ENCODE data around the gene IFITM10.
A peak's percentile ranks its signal among the peaks of the same experiment; 100 is the strongest.

Gene IFITM10

DNA sequence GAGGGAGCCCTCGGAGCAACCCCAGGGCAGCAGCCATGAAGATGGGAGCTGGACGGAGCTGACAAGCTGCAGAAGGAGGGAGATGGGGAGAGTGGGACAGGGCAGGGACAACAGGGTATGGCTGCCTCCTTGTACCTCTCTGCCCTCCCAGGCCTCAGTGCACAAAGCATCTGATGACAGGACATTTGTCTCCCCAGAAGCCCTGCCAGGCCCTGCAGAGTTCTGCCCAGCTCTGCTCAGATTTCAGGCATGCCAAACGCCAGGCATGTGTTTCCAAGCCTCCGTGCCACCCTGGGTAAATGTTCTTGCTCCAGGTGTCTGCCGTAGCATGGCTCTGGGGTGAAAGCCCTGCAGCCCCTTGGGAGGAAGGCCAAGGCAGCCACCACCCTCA, 1.1 kb upstream of the IFITM10 start:
- no peak for DNase-seq (ENCODE audit: low spot score)

DNA sequence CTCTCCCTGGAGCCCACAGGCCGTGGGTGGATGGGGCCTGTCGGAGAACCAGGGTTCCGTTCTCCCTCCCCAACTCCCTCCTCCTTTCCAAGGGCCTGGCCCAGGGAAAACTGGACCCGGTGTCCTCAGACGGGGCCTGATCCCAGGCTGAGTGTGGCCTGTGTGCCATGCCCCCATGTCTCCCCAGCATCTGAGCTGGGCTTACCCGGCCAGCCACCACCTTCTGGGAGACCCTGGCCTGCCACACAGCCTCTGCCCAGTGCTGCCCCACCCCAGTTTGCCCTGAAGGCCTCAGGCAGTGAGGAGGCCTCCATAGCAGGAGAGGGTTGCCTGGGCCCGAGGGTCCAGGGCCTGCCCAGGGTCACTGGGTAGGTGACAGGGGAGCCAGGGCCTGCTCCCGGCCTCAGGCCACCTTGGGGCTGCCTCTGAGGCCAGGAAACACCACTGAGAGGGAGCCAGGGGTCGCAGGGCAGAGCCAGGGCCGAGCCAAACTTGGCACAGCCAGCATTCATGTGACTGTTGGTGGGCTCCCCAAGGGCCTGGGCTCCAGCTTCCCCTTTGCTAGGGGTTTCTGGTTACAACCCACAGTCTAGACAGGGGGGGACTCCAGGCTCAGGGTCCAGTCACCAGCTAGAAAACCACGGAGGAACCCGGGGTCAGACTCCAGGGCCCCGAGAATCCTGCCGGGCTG, 590 bp upstream of the IFITM10 start:
- no peak for DNase-seq (ENCODE audit: low spot score)

DNA sequence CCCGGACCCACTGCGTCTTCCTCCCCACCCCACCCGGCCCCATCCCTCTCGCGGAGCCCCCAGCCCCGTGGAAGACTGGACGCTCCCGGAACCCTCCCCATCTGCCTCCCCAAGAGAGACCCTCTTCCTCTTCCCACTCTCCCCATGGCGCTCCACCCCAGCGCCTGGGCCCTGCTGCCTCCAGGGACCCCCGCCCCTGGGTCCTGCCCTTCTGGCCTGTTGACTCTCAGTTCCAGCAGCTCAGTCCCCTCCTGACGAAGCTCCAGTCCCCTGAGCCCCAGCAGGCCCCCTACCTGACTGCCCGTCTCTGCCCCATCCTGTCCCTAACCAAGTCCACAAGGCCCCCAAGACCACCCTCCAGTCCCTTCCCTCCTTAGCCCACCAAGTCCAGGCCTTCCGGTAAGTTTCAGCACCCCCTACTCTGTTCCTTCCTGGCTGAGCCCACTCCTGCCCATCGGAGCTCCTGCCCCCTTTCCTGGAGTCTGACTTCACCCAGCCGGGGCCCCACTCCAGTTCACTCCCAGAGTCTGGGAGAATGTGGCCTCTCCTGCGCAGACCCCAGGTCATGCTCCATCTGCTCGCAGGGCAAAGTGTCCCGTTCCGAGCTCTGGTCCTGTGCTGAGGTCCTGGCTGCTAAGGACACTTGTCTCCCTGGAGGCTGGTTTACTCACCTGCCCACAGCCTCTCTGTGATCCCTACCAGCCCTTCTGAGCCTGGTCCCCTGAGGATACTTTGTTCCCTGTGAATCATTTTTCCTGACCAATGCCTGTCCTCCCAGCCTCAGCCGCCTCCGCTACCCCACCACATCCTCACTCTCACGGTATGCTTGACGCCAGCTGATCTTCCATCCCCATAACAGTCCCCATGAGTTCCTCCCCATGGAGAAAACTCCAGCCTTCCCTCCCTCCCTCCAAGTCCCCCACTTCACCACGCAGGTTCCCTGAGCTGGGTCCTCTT, 722 bp downstream of the IFITM10 start:
- DNase-seq (ENCODE audit: low spot score): no peak

DNA sequence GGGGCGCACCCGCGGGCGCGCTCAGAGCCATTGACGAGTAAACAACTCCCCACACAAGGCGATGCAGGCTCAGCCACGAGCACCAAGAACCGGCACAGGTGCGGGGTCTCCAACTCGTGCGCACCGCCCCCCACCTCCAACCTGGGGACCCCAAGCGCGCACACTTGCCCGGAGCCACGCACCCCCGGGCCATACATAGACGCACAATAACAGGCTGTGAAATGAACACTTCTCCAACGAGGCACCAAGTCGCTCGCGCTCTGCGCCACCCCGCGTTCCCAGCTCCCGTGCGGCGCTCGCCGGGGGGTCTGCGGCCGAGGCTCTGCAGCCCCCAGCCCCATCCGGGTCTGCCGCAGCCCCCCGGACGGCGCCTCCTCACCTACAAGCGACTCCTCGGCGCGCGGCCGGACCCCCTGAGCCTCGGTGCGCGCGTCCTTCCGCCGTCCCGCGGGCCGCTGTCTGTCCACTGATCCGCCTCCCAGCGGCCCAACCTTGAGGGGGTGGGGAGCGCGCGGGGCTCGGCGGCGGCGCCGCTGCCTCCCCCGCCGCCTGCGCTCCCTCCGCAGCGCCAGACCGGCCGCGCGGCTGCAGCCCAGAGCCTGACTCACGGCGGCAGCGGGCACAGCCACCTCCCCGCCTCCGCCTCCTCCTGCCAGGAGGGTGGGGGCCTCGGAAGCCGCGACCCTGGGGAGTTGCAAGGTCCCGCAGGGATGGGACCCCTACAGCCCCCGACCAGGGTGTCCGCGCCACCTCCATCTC, 1.6 kb downstream of the IFITM10 start:
- DNase-seq (ENCODE audit: low spot score): no peak

DNA sequence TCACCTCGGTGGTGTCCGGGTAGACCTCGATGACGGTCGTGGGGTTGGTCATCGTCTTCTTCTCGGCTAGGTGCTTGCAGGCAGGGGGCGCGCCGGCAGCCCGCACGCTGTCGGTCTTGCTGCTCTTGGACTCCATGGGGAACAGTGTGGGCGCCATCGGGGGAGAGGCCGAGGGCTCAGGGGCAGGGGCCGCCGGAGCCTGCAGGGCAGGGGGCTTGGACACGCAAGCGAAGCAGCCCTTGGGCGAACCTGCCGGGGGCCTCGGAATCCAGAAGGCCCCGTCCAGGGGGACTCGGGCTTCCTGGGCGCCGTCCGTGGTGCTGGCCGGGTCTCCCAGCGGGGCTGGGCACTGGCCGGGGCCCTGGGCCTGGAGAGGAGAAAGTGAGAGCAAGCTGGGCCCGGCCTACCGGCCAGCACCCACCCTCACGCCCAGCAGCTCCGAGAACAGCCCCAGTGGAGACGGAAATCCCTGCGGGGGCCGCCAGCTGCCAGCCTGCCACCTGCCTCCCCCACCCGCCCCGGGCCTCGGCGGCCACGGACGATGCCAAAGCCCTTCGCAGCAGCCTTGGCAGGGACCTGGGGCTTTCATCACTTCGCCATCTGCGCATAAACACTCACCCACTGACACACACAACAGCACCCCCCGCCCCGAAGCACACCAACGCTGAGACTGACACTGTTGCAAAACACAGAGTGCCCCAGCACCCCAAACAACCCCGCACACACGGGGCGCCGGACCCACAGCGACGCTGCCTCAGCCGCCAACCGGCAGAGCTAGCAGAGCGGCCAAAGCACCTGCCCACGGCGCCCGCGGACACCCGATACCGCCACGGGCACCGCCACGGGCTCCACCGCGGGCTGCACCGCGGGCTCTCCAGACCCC, 2.4 kb downstream of the IFITM10 start:
- DNase-seq (ENCODE audit: low spot score): no peak

DNA sequence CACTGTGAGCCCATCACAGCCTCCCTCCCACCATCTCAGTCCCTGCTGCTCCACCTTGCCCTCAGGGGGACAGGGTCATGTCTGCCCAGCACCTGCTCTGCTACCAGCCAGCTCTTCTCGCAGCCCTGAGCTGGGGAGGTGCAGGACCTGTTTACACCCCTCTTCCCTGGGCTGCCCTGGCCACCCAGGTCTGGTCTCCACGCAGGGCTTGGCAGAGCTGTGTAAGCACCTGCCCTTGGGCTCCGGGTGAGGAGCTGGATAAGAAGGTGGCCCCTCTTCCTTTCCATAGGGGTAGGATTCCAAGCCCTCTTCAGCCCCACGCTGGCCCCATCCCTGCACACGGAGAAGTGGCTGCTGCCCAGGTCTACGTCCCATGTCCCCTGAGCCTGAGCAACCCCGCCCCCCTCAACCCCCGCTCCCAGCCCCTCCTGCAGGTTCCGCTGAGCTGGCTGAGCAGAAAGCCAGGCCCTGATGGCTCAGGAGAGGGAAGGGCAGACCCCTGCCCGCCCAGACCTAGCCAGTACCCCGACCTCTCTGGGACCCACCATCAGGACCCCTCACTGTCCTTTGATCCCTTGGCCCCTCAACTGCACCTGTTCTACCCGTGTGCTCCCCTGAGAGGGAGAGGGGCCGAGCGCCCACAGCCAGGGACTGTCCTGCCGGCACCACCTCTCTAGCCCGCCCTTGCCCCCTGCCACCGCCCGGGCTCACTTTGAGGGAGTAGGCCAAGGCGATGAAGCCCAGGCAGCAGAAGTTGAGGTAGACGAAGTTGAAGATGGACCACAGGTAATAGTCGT, 3.2 kb downstream of the IFITM10 start:
- no peak for DNase-seq (ENCODE audit: low spot score)

DNA sequence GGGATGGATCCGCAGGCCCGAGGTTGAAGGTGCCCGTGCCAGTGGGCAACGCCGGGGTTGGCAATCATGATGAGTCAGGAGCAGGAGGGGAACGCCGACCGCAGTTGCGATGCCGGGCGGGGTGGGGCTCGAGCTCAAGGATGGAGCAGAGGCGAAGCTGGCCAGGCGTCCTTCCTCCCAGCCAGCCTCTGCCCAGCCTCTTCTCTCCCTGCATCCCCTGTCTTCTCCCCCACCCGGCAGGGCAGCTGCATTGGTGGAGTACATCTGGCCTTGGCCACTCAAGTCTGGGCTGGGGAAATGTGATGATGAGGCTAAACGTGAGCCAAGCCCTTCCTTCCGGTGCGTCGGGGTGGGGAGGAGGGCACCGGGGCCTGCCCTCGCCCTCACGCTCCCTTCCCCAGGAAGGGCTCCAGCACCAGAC, 3.9 kb downstream of the IFITM10 start:
- DNase-seq (ENCODE audit: low spot score): no peak

DNA sequence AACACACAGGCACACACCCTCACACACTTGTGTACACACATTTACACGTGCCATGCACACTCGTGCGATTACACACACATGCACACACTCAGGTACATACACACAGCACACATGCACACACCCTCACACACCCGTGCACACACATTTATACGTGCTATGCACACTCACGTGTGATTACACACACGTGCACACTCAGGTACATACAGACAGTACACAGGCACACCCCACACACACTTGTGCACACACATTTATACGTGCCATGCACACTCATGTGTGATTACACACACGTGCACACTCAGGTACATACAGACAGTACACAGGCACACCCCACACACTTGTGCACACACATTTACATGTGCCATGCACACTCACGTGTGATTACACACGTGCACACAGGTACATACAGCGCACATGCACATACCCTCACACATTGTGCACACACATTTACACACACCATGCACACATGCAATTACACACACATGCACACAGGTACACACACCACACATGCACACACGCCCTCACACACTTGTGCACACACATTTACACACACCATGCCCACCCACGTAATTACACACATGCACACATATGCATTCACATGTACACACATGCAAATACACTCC, 4.6 kb downstream of the IFITM10 start:
- DNase-seq (ENCODE audit: low spot score): no peak

DNA sequence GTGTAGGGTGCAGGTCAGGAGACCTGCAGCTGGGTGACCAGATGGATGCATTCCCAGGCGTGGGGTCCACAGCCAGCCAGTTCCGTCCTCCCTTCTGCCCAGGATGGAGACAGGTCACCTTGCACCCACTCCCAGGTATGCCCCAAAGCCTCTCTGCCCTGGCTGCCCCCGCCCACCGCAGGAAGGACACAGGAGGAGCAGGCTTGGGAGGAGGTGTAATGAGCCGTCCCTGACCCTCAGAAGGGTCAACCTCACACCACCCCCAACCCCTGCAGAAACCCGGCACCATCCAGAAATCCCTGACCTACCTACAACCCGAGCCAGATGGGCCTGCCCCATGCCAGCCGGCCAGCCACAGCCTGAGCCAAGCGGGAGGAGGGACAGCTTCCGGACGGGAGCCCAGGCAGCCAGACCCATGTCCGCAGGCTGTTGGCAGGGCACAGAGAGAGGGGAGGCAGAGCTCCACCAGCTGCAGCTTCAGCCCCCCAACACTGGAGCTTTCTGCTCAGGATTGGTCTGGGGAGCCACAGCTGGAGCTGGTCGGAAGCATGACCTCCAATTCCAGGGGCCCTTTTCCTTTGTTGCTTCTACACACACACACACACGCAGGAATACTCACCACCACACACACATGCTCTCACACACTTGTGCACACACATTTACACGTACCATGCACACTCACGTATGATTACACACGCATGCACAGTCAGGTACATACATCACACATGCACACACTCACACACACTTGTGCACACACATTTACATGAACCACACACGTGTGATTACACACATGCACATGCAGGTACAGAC, 5.3 kb downstream of the IFITM10 start:
- no peak for DNase-seq (ENCODE audit: low spot score)

DNA sequence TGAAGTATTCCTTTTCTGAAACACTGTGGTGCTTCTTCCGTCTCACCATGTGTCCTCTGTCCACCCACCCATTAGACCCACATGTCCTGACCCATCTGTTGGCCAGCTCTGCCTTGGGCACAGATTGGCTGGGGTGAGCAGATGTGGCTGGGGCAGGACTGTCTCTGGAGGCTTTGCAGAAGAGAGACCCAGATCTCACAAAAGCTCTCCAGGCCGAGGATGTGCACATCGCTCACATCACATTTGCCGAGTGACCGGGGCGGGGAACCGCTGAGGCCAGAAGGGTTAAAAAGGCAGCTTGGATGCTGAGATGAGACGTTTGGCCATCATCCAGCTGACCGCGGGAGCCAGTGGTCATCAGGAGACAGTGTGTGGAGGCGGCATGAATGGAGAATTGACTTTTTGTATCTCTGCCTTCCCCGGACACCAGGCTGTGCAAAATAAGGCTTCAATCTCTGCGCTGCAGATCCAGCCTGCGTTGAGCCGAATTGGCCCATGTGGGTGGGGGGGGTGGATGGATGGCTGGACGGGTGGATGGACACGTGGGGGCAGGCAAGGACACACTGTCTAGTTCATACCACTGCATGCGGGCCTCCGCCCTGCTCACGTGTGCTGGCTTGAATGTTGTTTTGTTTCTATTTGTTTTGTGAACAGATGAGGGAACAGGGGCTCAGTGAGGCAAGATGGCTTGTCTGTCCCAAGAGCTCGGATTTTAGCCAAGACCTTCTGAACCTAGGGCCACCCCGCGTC, 6.1 kb downstream of the IFITM10 start:
- peak; percentile 74 for DNase-seq (ENCODE audit: low spot score)

DNA sequence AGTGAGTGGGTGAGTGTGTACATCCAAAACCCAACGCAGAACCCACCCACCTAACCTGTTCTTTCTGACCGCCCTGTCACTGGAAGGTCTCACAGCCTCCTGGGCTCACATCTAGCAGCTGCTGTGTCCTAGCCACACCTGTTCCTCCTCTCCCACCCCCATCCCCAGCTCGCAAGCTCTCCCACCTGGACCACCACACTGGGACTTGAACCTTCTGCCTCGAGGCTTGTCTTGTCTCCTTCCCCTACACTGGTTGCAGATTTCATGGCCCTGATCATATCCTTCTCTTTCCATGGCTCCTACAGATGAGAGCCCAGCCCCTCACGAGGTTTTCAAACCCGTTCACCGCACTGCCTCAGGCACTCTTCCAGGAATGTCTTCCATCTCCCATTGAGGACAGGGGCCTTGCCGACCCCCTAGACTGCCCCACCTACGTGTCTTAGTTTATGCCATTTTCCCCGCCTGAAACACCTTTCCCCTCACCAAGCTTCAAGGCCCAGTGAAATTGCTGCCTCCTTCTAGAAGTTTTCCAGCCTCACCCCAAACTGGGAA, 6.7 kb downstream of the IFITM10 start:
- DNase-seq (ENCODE audit: low spot score): no peak

DNA sequence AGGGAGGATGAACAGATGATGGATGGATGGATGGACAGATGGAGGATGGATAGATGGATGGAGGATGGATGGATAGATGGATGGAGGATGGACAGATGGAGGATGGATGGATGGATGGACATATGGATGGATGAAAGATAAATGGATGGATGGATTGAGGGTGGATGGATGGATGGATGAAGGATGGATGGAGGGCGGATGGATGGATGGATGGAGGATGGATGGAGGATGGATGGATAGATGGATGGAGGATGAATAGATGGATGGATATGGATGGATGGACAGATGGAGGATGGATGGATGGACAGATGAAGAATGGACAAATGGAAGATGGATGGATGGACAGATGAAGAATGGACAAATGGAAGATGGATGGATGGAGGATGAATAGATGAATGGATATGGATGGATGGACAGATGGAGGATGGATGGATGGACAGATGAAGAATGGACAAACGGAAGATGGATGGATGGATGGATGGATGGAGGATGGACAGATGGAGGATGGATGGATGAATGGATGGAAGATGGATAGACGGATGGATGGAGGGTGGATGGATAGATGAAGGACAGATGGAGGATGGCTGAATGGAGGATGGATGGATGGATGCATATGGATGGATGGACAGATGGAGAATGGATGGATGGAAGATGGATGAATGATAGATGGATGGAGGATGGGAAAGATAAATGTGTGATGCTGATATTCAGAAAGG, 7.4 kb downstream of the IFITM10 start:
- DNase-seq (ENCODE audit: low spot score): no peak

DNA sequence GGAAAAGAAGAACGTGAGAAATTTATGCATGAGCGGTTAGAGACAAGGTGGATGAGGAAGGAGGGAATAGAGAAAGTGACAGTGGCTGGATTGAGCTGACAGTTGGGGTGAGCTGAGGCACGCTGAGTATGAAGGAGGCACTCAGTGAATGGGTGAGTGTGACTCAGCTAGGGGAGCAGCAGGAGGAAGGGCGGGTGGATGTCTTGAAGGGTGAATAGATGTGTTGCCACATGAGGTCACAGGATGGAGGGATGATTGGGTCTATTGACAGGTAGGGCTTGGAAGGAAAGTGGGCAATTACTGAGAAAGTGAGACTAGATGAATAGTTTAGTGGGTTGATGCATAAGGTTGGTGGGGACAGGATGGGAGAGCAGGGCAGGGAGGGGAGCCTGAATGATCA, 8.0 kb downstream of the IFITM10 start:
- DNase-seq (ENCODE audit: low spot score): no peak

DNA sequence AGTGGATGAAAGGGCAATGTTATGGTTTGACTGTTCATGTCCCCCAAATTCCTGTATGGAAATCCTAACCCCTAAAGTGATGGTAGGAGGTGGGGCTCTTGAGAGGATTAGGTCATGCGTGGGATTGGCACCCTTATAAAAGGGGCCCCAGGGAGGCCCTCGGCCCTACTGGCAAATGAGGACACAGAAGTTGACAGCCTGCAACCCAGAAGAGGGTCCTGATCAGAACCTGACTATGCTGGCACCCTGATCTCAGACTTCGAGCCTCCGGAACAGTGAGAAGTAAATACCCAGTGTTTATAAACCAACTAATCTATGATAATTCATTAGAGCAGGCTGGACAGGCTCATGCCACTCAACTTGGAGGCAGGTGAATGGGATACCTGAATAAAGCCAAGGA, 8.7 kb downstream of the IFITM10 start:
- no peak for DNase-seq (ENCODE audit: low spot score)

DNA sequence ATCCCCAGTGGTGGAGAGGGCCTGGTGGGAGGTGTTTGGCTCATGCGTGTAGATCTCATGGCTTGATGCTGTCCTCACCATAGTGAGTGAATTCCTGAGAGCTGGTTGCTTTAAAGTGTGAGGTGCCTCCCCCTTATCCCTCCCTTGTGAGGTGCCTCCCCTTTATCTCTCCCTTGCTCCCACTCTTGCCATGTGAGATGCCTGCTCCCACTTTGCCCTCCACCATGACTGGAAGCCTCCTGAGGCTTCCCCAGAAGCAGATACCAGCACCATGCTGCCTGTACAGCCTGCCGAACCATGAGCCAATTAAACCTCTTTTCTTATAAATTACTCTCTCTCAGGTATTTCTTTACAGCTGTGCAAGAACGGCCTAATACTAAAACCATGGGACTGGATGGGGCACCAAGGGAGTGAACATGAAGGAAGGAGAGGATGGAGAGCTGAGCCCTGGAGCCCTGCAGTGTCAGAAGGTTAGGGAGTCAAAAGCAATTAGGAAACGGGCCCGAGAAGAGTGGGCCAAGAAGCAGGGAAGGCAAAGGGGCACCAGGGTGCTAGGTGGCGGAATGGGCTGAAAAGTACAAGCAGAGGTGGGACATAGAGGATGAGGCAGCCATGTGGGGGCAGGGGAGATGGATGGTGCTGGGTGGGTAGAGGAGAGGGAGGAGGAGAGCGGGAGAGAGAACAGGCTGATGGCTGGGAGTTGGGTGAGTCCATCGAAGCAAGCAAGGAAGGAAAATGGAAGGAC, 9.4 kb downstream of the IFITM10 start:
- no peak for DNase-seq (ENCODE audit: low spot score)

DNA sequence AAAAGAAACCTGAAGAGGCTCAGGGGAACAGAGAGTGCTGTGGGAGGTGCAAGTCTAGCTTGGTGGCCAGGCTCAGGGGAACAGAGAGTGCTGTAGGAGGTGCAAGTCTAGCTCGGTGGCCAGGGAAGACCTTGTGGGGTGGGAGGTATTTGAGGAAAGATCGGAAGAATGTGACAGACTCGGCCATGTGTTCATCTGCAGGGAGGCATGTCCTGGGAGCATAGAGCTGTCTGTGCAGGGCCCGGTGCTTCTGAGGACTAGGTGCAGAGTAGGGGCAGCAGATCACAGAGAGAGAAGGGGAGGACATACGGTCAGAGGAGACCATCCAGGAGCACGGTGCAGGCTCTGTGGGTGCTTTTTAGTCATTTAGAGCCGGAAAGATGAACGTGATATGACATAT, 10.8 kb downstream of the IFITM10 start:
- DNase-seq (ENCODE audit: low spot score): no peak

DNA sequence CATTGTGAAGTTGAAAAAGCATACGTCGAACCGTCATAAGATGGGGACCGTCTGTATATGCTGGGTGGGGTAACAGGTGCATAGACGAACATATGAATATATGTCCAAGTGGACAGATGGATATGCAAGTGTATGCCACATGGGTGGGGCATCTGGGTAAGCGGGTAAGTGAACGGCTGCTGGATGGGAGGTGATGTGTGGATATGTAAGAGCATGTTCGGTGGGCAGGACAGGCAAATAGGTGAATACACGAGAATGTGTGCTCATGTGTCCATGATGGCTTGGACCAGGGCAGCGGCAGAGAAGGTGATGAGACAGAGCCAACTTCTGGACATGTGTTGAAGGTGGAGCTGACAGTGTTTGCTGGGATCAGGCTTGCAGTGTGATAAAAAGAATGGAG, 12.0 kb downstream of the IFITM10 start:
- DNase-seq (ENCODE audit: low spot score): no peak
